OCI-LY1 (cell line): ENCODE data around the gene NLRC3.

ENCODE experiments used
- H2AFZ ChIP-seq: fragments of 200-600 bp; sonication (generic), shearing (Covaris generic); 2 replicates; pipeline ENCODE4 v1.6.0; 2014; ENCODE audit warnings: antibody characterized with exemption, mild to moderate bottlenecking, low read length
- H3F3A ChIP-seq: fragments of 200-600 bp; sonication (generic), shearing (Covaris generic); 2 replicates; pipeline ENCODE4 v1.6.0; 2014; ENCODE audit warnings: mild to moderate bottlenecking, antibody characterized with exemption, low read length, moderate library complexity; ENCODE audit not compliant: insufficient read depth
- H3K27ac ChIP-seq: fragments of 200-600 bp; sonication (generic); 2 replicates; pipeline ENCODE4 v1.5.1; 2014; ENCODE audit warnings: low read length, mixed run types, mild to moderate bottlenecking, low read depth; ENCODE audit not compliant: poor library complexity, severe bottlenecking
- H3K27me3 ChIP-seq: fragments of 200-600 bp; sonication (generic); 2 replicates; pipeline ENCODE4 v1.6.0; 2014; ENCODE audit warnings: antibody characterized with exemption, mild to moderate bottlenecking, low read length, moderate library complexity; ENCODE audit not compliant: insufficient read depth
- H3K36me3 ChIP-seq: fragments of 200-600 bp; sonication (generic); 2 replicates; pipeline ENCODE4 v1.6.1; 2014; ENCODE audit warnings: mild to moderate bottlenecking, antibody characterized with exemption, low read length, moderate library complexity, mixed read lengths; ENCODE audit not compliant: insufficient read depth
- H3K4me1 ChIP-seq: fragments of 200-600 bp; sonication (generic); 2 replicates; pipeline ENCODE4 v1.5.1; 2014; ENCODE audit warnings: mild to moderate bottlenecking, low read length, moderate library complexity; ENCODE audit not compliant: insufficient read depth, severe bottlenecking
- H3K4me2 ChIP-seq: fragments of 200-600 bp; sonication (generic), shearing (Covaris generic); 2 replicates; pipeline ENCODE4 v1.6.1; 2014; ENCODE audit warnings: low read length
- H3K4me3 ChIP-seq: fragments of 200-600 bp; sonication (generic); 2 replicates; pipeline ENCODE4 v1.5.1; 2014; ENCODE audit warnings: low read length, low read depth, mild to moderate bottlenecking, mixed read lengths; ENCODE audit not compliant: poor library complexity, severe bottlenecking
- H3K79me2 ChIP-seq: fragments of 200-600 bp; shearing (Covaris generic); 2 replicates; pipeline ENCODE4 v1.6.1; 2016; ENCODE audit warnings: mixed run types, low read length, mixed read lengths; ENCODE audit not compliant: insufficient read depth
- H3K9ac ChIP-seq: fragments of 200-600 bp; sonication (generic), shearing (Covaris generic); 2 replicates; pipeline ENCODE4 v1.6.1; 2014; ENCODE audit warnings: mild to moderate bottlenecking, low read length, mixed read lengths
- H3K9me2 ChIP-seq: fragments of 200-600 bp; sonication (generic), shearing (Covaris generic); 2 replicates; pipeline ENCODE4 v1.6.1; 2014; ENCODE audit warnings: low read depth, mild to moderate bottlenecking, low read length, mixed read lengths
- H3K9me3 ChIP-seq: fragments of 200-600 bp; shearing (Covaris generic); 2 replicates; pipeline ENCODE4 v1.6.1; 2014; ENCODE audit warnings: low read length, mixed read lengths
- H4K20me1 ChIP-seq: fragments of 200-600 bp; sonication (generic), shearing (Covaris generic); 2 replicates; pipeline ENCODE4 v1.6.0; 2016; ENCODE audit warnings: mild to moderate bottlenecking, low read length; ENCODE audit not compliant: insufficient read depth
- CTCF ChIP-seq: fragments of 200-600 bp; sonication (generic), shearing (Covaris generic); IDR thresholded peaks from 2 replicates; pipeline ENCODE4 v1.5.1; 2017; ENCODE audit warnings: mild to moderate bottlenecking, antibody characterized with exemption, low read length, moderate library complexity, mixed read lengths
- EZH2 ChIP-seq: fragments of 200-600 bp; sonication (generic), shearing (Covaris generic); IDR thresholded peaks from 2 replicates; pipeline ENCODE4 v1.8.0; 2017; ENCODE audit warnings: borderline replicate concordance, mixed run types, mild to moderate bottlenecking, antibody characterized with exemption, low read length, moderate library complexity, mixed read lengths

The NLRC3 gene

GRCh38 chr16:3511286-3512180, 65.7 kb downstream of the NLRC3 start:
- H3K27ac ChIP-seq, result no peak overlapping the region
- H3K4me1 ChIP-seq, result peaks cover 17% of the 10 kb centered on the region
- no peak for TF ChIP-seq EZH2
- no peak for TF ChIP-seq CTCF
- no peaks in the 10 kb centered on the region for H3K79me2 ChIP-seq
- no peaks in the 10 kb centered on the region for H4K20me1 ChIP-seq
- H2AFZ ChIP-seq, result no peak overlapping the region
- no peak overlapping the region for H3K4me2 ChIP-seq
- H3K9me3 ChIP-seq, result no peaks in the 10 kb centered on the region
- H3K4me3 ChIP-seq, result no peak overlapping the region
- H3K27me3 ChIP-seq, result no peaks in the 10 kb centered on the region
- H3F3A ChIP-seq, result no peaks in the 10 kb centered on the region
- H3K9ac ChIP-seq, result no peak overlapping the region
- no peaks in the 10 kb centered on the region for H3K9me2 ChIP-seq
- H3K36me3 ChIP-seq, result peaks cover 4% of the 10 kb centered on the region

GRCh38 chr16:3510416-3510815, 66.8 kb downstream of the NLRC3 start:
- Histone ChIP-seq H3K4me3 (no peak overlapping the region), H3K4me2 (no peak overlapping the region)

GRCh38 chr16:3509470-3509928, 67.7 kb downstream of the NLRC3 start:
- TF ChIP-seq EZH2, result no peak
- no peak for TF ChIP-seq CTCF
- no peaks in the 10 kb centered on the region for H3K27me3 ChIP-seq
- peak overlapping the region; percentile 62 for H3K27ac ChIP-seq
- no peaks in the 10 kb centered on the region; the same call in 1 of the 2 replicates for H3K36me3 ChIP-seq
- H3K4me1 ChIP-seq, result peaks cover 17% of the 10 kb centered on the region
- no peak overlapping the region for H2AFZ ChIP-seq
- H3K79me2 ChIP-seq, result no peaks in the 10 kb centered on the region
- H3K4me2 ChIP-seq, result no peak overlapping the region; the same call in 1 of the 2 replicates
- H3K9me2 ChIP-seq, result no peaks in the 10 kb centered on the region
- no peaks in the 10 kb centered on the region for H3F3A ChIP-seq
- no peak overlapping the region; the same call in 1 of the 2 replicates for H3K9ac ChIP-seq
- no peak overlapping the region for H3K4me3 ChIP-seq
- H4K20me1 ChIP-seq, result no peaks in the 10 kb centered on the region
- no peaks in the 10 kb centered on the region for H3K9me3 ChIP-seq

More at GRCh38 chr16:3510416-3510815, 66.8 kb downstream of the NLRC3 start:
- H3K9ac ChIP-seq, result no peak overlapping the region
- H3K27me3 ChIP-seq, result no peaks in the 10 kb centered on the region
- no peaks in the 10 kb centered on the region for H4K20me1 ChIP-seq
- TF ChIP-seq CTCF (no peak), EZH2 (no peak)
- H3K9me3 ChIP-seq, result no peaks in the 10 kb centered on the region
- H3K9me2 ChIP-seq, result no peaks in the 10 kb centered on the region
- H3K4me1 ChIP-seq, result peaks cover 17% of the 10 kb centered on the region
- no peaks in the 10 kb centered on the region; the same call in 1 of the 2 replicates for H3K36me3 ChIP-seq
- no peak overlapping the region for H2AFZ ChIP-seq
- no peaks in the 10 kb centered on the region for H3K79me2 ChIP-seq
- no peaks in the 10 kb centered on the region for H3F3A ChIP-seq
- H3K27ac ChIP-seq, result no peak overlapping the region
